Neuron (in vitro differentiated cells): Measurements from ENCODE around the gene LRRC8A.

Experiments used
- H2AFZ ChIP-seq: one replicate; pipeline ENCODE4 v1.6.1; 2013; ENCODE audit warnings: low read depth, mild to moderate bottlenecking, inconsistent platforms, low read length, moderate library complexity
- H3K27me3 ChIP-seq: one replicate; pipeline ENCODE4 v1.6.1; 2013; ENCODE audit warnings: low read length; ENCODE audit not compliant: insufficient read depth
- H3K36me3 ChIP-seq: one replicate; pipeline ENCODE4 v1.6.1; 2013; ENCODE audit warnings: low read length; ENCODE audit not compliant: insufficient read depth
- H3K4me1 ChIP-seq: one replicate; pipeline ENCODE4 v1.6.1; 2013; ENCODE audit warnings: low read length; ENCODE audit not compliant: insufficient read depth
- H3K4me3 ChIP-seq: 2 replicates; pipeline ENCODE4 v1.5.1; 2013; ENCODE audit warnings: mild to moderate bottlenecking, low read length, moderate library complexity
- H3K9me3 ChIP-seq: one replicate; pipeline ENCODE4 v1.6.1; 2013; ENCODE audit warnings: low read length

Gene LRRC8A

DNA sequence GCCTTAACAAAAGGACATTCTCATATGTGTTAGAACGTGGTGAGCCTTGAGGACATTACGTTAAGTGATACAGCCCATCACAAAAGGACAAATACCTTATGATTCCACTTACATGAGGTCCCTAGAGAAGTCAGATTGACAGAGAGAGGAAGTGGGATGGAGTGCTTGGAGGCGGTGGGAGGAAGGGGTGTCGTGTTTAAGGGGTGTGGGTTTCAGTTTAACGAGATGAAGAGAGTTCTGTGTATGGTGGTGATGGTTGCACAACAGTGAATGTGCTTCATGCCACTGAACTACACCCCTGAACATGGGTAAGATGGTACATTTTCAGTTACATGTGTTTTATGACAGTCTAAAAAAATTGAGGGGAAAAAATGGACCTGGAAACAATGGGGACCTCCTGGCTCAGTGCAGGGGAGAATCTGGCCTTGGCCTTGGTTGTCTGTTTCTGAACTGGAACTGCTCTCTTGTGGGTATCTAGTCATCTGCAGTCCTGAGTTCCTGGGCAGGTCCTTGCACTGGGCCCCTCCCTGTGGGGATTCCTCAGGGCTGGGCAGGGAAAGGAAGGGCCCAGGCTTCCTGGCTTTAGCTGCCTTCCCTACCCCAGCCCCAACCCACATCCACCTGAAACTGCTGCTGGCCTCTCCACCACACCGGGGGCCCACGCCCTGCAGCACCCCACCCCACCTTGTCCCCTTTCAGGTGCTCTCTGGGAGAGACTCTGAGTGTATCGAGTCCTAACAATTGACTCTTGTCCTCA lies 17.8 kb downstream of the LRRC8A start:
- H3K36me3 ChIP-seq, result peaks cover 17% of the 10 kb centered on the region
- H2AFZ ChIP-seq, result no peak overlapping the region
- no peaks in the 10 kb centered on the region for H3K9me3 ChIP-seq
- H3K27me3 ChIP-seq, result no peaks in the 10 kb centered on the region
- no peaks in the 10 kb centered on the region for H3K4me1 ChIP-seq
- no peak overlapping the region for H3K4me3 ChIP-seq

DNA sequence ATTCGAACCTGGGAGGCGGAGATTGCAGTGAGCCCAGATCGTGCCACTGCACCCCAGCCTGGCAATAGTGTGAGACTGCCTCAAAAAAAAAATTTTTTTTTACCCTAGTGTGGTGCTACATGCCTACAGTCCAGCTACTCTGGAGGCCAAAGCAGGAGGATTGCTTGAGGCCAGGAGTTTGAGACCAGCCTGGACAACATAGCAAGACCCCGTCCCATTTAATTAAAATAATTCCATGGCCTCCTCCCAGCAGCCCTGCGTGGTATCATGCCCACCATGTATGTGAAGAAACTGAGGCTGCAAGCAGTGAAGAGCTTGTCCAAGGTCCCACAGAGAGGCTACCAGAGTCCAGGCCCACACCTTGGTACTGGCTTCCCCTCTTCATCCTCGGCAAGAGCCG lies 19.4 kb downstream of the LRRC8A start:
- peaks cover 14% of the 10 kb centered on the region for H3K36me3 ChIP-seq
- no peak overlapping the region for H2AFZ ChIP-seq
- H3K4me3 ChIP-seq, result no peak overlapping the region
- H3K9me3 ChIP-seq, result no peaks in the 10 kb centered on the region
- no peaks in the 10 kb centered on the region for H3K27me3 ChIP-seq
- H3K4me1 ChIP-seq, result no peaks in the 10 kb centered on the region

DNA sequence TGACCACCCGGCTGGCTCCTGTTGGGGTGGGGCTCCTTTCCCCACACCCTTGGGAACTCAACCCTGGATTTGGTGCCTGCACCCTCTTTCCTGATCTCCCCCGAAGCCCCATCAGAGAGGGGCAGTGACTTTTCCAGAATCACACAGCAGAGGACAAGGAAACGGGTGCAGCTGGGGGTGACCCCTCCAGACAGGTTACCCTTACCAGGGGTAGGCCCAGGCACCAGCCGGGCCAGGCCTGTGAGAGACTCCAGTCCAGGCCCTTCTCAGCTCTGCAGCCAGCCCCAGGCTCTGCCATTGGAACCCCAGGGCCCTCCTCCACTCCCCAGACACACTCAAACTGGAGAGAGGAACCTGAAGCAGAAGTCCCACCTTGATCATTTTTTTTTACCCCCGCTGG lies 19.9 kb downstream of the LRRC8A start:
- Histone ChIP-seq H3K4me3 (no peak overlapping the region), H3K4me1 (no peaks in the 10 kb centered on the region), H3K27me3 (no peaks in the 10 kb centered on the region), H3K36me3 (peaks cover 17% of the 10 kb centered on the region), H2AFZ (no peak overlapping the region), H3K9me3 (no peaks in the 10 kb centered on the region)

DNA sequence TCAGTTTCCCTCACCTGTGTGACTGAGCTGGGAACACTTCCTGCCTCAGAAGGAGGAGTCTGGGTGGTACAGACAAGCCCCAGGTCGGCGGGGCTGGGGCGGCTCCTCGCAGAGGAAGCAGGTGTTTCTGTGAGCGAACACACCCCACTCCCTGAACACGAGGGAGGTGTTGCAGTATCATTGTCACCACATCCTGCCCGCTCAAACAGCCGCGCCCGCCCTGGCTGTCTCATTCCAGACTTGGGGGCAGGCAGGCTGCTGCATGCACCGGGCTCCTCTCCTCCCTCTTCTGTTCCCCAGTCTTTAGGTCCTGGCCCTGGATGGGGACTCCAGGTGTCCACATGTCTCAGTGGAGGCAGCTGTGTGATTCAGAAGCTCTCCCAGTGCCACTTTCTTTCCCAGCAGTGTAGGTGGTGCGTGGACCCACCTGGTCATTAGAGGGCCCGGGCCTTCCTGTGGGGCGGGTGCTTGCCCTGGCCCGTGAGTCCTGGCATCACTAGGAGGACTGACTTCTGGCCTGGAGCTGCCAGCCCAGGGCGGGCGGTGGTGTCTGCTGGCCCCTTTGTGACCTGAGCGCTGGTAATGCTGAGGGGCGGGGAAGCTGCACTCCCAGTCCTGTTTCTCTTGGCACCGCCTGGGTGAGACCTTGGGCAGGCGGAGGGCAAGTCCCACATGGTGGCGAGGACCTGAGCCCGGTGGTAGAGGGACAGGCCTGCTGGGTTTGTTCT lies 20.6 kb downstream of the LRRC8A start:
- Histone ChIP-seq H3K36me3 (peaks cover 20% of the 10 kb centered on the region), H3K4me1 (no peaks in the 10 kb centered on the region), H3K9me3 (peaks cover 3% of the 10 kb centered on the region), H3K27me3 (no peaks in the 10 kb centered on the region), H3K4me3 (no peak overlapping the region), H2AFZ (no peak overlapping the region)

DNA sequence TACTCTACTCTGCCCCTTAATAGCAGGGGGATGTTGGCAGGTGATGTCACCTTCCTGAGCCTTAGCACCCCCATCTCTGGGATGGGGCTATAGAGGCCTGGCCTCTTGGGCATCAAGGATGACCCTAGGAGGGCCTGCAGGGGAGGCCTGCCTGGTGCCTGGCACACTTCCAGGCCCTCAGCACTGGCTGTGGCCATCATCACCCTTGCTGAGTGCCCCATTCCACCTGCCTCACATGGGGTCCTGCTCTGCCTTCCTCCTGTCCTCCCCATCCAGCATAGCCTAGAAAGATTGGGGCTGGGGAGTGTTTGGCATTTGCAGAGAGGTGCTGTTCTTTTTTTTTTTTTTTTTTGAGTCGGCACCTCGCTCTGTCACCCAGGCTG lies 21.1 kb downstream of the LRRC8A start:
- no peak overlapping the region for H3K4me3 ChIP-seq
- peaks cover 26% of the 10 kb centered on the region for H3K36me3 ChIP-seq
- peaks cover 8% of the 10 kb centered on the region for H3K9me3 ChIP-seq
- no peaks in the 10 kb centered on the region for H3K27me3 ChIP-seq
- H3K4me1 ChIP-seq, result no peaks in the 10 kb centered on the region
- H2AFZ ChIP-seq, result no peak overlapping the region

DNA sequence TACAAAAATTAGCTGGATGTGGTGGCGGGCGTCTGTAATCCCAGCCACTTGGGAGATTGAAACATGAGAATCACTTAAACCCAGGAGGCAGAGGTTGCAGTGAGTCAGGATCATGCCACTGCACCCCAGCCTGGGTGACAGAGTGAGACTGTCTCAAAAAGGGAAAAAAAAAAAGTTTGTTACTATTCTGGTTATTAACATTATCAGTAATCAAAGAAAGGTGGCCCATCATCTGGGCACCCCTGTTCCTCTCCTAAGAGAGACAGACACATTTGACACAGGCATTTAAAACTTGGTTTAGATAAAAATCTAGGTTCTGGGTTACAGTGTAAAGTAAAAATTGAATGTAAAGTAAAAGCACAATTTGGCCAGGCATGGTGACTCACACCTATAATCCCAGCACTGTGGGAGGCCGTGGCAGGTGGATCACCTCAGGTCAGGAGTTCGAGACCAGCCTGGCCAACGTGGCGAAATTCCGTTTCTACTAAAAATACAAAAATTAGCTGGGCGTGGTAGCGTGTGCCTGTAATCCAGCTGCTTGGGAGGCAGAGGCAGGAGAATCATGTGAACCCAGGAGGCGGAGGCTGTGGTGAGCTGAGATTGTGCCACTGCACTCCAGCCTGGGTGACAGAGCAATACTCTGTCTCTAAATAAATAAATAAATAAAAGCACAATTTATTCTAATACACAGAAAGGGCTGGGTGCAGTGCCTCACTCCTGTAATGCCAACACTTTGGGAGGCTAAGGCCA lies 22.1 kb downstream of the LRRC8A start:
- Histone ChIP-seq H3K9me3 (peaks cover 11% of the 10 kb centered on the region), H2AFZ (no peak overlapping the region), H3K4me3 (no peak overlapping the region), H3K4me1 (no peaks in the 10 kb centered on the region), H3K36me3 (peaks cover 27% of the 10 kb centered on the region), H3K27me3 (no peaks in the 10 kb centered on the region)

DNA sequence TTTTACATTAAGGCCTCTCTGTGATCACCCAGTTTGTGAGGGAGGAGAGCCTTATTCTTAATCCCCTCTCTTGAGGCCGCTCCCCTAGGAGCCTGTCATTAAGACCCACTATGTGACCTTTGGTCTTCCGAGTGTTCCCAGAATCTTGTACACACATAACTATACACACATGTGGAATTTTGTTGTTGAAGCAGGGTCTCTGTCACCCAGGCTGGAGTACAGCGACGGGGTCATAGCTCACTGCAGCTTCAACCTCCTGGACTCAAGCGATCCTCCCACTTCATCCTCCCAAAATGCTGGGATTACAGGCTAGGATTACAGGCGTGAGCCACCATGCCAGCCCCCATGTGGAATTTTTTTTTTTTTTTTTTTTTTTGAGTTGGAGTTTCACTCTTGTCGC lies 24.0 kb downstream of the LRRC8A start:
- no peaks in the 10 kb centered on the region for H3K27me3 ChIP-seq
- no peak overlapping the region for H3K4me3 ChIP-seq
- peaks cover 11% of the 10 kb centered on the region for H3K9me3 ChIP-seq
- H2AFZ ChIP-seq, result no peak overlapping the region
- no peaks in the 10 kb centered on the region for H3K4me1 ChIP-seq
- H3K36me3 ChIP-seq, result peaks cover 42% of the 10 kb centered on the region

DNA sequence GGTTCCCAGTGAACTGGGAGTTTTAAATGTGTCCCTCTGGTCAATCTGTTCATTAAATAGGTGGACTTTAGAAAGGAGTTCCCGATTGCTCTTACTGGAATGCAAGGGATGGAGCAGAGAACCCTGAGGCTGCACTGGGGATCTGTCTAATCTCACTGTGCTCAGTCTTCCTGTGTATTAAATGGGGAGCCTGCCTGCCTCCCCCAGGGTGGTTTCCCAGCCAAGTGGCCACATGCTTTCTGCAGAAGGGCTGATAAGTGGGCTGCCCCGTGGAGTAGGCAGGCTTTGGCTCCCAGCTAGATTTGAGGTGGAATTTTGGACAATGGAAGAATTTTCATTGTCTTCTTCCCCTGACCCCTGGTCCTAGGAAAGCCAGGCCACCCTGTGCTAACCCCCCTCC lies 24.8 kb downstream of the LRRC8A start:
- peaks cover 43% of the 10 kb centered on the region for H3K36me3 ChIP-seq

DNA sequence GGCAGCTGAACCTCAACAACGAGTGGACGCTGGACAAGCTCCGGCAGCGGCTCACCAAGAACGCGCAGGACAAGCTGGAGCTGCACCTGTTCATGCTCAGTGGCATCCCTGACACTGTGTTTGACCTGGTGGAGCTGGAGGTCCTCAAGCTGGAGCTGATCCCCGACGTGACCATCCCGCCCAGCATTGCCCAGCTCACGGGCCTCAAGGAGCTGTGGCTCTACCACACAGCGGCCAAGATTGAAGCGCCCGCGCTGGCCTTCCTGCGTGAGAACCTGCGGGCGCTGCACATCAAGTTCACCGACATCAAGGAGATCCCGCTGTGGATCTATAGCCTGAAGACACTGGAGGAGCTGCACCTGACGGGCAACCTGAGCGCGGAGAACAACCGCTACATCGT lies 26.4 kb downstream of the LRRC8A start:
- Histone ChIP-seq H3K9me3 (peaks cover 11% of the 10 kb centered on the region), H2AFZ (no peak overlapping the region), H3K27me3 (no peaks in the 10 kb centered on the region), H3K36me3 (peaks cover 49% of the 10 kb centered on the region), H3K4me3 (no peak overlapping the region), H3K4me1 (no peaks in the 10 kb centered on the region)

More for the DNA sequence above, 24.8 kb downstream of the LRRC8A start:
- H2AFZ ChIP-seq, result no peak overlapping the region
- no peak overlapping the region for H3K4me3 ChIP-seq
- no peaks in the 10 kb centered on the region for H3K27me3 ChIP-seq
- H3K4me1 ChIP-seq, result no peaks in the 10 kb centered on the region
- H3K9me3 ChIP-seq, result peaks cover 11% of the 10 kb centered on the region

DNA sequence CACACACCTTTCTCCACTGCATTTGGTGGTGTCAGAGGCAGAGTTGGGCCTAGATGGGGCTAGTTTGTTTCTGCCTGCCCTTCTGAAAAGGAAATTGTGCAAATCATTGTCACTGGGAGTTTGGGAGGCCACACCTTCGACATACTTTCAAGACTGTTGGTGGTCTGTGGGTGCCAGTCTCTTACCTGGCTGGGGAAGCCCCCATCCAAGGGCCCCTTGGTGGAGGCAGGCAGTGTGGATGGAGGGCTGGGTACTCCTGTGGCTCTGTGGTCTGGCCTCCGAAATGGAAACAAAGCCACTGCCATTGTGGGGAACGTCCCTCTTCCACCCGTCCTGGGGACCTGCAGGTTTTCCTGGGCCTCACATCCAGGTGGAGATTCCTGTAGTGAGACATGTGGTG lies 27.9 kb downstream of the LRRC8A start:
- H3K36me3 ChIP-seq, result peaks cover 53% of the 10 kb centered on the region
- H3K27me3 ChIP-seq, result no peaks in the 10 kb centered on the region
- peaks cover 11% of the 10 kb centered on the region for H3K9me3 ChIP-seq
- no peak overlapping the region for H2AFZ ChIP-seq
- no peak overlapping the region for H3K4me3 ChIP-seq
- H3K4me1 ChIP-seq, result no peaks in the 10 kb centered on the region

DNA sequence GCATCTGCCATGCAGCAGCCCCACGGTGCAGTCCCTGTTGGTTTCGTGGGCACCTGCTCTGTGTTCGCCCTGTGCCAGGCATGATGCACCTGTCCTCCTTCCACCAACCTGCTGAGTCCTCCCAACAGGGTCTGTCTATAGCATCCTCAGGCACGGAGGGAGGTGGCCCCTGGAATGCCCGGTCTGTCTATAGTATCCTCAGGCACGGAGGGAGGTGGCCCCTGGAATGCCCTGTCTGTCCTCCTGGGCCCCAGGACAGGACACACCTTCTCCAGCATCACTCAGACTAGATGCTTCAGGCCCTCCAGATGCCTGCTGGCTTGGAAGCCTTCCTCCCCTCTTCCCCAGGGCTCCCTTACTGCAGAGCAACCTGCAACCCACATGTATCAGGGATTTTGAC lies 29.0 kb downstream of the LRRC8A start:
- peaks cover 53% of the 10 kb centered on the region for H3K36me3 ChIP-seq
- H3K27me3 ChIP-seq, result no peaks in the 10 kb centered on the region
- H3K4me1 ChIP-seq, result no peaks in the 10 kb centered on the region
- no peak overlapping the region for H3K4me3 ChIP-seq
- H2AFZ ChIP-seq, result no peak overlapping the region
- H3K9me3 ChIP-seq, result peaks cover 11% of the 10 kb centered on the region

DNA sequence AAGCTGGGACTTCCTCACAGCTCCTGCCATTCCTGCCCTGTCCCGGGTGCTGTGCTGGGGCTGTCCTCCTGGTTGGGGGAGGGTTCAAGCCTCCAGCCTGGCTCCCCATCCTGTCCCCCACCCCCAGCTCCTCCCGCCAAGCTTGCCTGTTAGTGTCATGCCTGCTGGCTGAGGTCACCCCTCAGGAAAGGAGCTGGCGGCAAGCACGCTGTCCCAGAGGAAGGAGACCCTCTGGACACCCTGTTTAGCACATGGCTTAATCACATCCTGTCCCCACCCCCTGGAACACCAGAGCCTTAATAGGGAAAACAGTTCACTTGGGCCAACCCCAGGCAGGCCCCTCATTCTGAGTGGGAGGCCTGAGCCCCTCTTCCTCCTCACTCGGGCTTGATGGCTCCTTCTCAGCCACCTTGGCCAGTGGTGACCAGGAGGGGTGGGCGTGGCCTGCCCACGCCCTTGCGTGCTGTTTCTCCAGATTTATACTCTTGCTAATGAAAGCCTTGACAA lies 29.6 kb downstream of the LRRC8A start:
- H3K4me1 ChIP-seq, result no peaks in the 10 kb centered on the region
- no peaks in the 10 kb centered on the region for H3K27me3 ChIP-seq
- H3K4me3 ChIP-seq, result no peak overlapping the region
- no peak overlapping the region for H2AFZ ChIP-seq
- peaks cover 53% of the 10 kb centered on the region for H3K36me3 ChIP-seq
- peaks cover 11% of the 10 kb centered on the region for H3K9me3 ChIP-seq

DNA sequence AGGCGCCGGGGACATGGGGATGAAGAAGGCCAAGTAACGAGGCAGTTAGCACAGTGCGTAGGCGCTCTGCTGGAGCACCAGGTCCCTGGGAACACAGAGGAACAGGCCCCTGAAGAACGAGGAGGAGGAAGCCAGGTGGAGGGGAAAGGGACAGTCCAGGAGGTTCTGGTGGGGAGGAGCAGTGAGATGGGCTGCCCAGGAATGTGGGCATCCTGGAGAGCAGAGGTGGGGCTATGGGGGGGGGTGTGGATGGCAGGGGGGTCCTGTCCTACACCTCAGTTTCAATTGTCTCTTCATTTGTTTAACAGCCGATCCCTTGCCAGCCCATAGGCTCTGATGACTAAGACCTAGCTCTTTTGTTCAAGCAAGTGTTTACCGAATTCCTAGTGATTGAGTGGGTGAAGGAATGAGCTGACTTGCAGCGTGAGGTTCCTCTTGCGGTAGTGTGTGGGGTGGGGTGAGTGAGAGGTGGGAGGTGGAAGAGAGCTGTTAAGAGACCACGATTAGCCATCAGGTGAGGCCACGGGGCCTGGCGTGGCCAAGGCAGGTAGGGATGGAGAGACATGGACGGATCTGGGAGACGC lies 30.4 kb downstream of the LRRC8A start:
- no peak overlapping the region for H3K4me3 ChIP-seq
- H3K27me3 ChIP-seq, result no peaks in the 10 kb centered on the region
- no peak overlapping the region for H2AFZ ChIP-seq
- peaks cover 9% of the 10 kb centered on the region for H3K9me3 ChIP-seq
- H3K36me3 ChIP-seq, result peaks cover 53% of the 10 kb centered on the region
- H3K4me1 ChIP-seq, result no peaks in the 10 kb centered on the region
